ENCODE measurements around the gene CES2.
"Not testable (repeated sequence)": the region's sequence is repeated elsewhere in the genome, so short reads cannot be mapped to it uniquely, and the experiment has no call there.

CES2 gene

DNA sequence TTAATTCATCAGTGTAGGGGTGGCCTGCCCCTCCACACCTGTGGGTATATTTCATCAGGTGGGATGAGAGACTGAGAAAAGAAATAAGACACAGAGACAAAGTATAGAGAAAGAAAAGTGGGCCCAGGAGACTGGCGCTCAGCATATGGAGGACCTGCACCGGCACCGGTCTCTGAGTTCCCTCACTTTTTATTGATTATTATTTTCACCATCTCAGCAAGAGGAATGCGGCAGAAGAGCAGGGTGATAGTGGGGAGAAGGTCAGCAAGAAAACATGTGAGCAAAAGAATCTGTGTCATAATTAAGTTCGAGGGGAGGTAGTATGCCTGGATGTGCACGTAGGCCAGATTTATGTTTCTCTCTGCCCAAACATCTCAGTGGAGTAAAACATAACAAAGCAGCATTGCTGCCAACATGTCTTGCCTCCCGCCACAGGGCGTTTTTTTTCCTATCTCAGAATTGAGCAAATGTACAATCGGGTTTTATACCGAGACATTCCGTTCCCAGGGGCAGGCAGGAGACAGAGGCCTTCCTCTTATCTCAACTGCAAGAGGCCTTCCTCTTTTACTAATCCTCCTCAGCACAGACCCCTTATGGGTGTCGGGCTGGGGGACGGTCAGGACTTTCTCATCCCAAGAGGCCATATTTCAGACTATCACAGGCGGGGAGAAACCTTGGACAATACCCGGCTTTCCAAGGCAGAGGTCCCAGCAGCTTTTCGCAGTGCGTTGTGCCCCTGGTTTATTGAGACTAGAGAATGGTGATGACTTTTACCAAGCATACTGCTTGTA lies 20.2 kb downstream of the CES2 start:
- DNase-seq: not testable (repeated sequence)

DNA sequence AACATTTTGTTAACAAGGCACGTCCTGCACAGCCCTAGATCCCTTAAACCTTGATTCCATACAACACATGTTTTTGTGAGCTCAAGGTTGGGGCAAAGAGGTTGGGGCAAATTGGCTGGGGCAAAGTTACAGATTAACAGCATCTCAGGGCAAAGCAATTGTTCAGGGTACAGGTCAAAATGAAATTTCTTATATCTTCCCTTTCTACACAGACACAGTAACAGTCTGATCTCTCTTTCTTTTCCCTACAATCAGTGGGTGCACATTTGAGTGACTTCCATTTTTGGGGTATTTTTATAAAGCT lies 20.8 kb downstream of the CES2 start:
- DNase-seq: not testable (repeated sequence)

DNA sequence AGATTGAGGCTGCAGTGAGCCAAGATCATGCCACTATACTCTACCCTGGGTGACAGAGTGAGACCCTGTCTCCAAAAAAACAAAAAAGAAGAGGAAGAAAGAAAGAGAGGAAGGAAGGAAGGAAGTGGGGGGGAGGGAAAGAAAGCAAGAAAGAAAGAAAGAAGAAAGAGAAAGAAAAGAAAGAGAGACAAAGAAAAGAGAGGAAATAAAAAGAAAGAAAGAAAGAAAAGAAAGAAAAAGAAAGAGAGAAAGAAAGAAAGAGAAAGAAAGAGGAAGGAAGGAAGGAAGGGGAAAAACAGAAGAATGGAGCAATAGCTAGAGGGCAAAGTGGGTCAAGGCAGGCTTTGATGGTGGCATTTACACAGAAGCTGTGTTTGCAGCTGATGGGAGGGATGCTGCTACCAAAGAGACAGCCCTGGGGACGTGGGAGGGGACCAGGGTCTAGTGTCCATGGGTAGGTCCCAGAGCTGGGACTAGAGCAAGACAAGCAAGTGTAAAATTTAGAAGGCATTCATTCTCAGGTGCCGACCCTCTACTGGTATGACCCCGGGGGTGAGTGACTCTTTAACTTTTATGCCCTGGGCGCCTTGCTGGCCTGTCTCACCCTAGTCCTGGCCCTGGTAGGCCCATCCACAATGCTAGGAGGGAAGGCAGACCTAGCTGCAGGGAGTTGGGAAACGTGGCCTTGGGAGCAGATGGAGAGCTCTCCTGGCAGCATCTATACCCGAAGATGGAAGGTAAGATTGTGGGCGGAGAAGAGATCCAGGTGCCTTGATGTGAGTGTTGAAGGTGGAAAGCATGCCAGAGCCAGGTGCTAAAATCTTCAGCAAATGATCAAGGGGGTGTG lies 23.8 kb downstream of the CES2 start:
- no peak for DNase-seq

DNA sequence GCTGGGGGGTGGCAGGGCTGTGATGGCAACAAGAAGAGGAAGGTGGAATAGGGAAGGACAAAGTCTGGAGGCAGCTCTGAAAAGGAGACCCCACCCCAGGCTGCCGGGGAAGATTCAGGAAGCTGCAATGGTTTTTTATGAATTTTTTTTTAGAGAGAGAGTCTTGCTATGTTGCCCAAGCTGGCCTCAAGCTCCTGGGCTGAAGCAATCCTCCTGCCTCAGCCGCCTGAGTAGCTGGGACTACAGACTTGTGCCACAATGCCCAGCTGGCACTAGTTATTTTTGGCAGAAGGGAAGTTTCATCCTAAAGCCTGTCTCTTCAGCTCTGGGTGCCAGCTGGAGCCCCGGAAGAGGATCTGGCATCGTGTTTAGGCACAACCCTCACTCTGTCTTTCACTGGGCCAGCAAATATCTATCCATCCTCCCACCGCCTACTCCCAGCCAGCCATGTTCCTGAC lies 24.4 kb downstream of the CES2 start:
- DNase-seq: no peak

DNA sequence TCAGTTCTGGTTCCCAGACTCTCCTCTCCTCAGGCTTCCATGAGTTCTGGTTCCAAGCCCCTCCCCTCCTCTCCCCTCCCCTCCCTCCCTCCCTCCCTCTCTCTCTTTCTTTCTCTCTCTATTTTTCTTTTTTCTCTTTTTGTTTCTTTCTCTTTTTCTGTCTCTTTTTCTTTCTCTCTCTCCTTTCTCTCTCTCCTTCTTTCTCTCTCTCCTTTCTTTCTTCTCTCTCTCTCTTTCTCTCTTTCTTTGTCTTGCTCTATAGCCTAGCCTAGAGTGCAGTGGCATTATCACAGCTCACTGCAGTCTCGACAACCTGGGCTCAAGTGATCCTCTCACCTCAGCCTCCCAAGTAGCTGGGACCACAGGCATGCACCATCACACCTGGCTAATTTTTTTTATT lies 25.0 kb downstream of the CES2 start:
- DNase-seq: no peak

DNA sequence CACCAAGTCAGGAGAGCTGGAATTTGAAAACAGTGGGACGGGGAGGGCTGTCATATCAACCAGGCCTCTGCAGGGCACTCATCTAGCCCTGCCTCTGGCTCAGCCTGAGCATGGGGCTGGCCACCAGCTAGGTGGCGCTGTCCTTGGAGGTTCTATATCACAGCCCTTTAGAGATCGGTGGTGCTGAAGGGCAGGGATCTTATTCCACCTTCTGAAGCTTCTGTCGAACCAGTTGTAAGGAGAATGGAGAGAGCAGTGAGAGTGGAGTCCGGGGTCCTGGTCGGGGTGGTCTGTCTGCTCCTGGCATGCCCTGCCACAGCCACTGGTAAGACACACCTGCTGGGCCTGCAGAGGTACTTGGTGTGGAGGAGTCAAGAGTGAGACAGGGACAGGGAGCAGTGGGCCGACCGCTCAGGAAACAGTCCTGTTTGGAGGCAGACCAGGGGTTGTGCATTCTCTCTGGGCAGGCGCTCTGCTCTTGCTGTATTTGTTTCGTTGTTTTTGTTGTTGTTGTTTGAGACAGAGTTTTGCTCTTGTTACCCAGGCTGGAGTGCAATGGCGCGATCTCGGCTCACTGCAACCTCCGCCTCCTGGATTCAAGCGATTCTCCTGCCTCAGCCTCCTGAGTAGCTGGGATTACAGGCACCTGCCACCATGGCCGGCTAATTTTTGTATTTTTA lies 25.9 kb downstream of the CES2 start, which contains the start of gene CES3:
Gene CES3 (plus strand): TSS at position 202 of the 680 bp plus-strand sequence. CDS start 42 bp downstream, at position 244.
- DNase-seq: no peak

DNA sequence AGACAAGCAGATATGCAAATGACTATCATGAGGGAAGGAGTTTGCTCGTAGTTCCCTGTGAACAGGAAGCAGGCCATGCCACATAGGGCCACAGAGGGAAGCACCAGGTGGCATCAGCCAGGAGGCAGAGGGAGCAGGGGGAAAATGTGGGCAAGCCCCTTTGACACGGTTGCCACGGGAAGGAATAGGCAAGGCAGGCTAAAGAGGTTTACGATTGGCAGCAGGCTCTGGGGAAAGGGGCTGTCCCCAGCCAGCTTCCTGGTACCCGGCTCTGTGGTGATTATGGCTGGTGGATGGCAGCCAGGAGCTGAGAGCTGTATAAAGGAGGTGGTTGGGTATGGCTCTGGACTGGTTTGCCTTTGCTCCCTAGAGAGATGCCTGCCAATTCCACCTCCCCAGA lies 26.6 kb downstream of the CES2 start:
- no peak for DNase-seq

DNA sequence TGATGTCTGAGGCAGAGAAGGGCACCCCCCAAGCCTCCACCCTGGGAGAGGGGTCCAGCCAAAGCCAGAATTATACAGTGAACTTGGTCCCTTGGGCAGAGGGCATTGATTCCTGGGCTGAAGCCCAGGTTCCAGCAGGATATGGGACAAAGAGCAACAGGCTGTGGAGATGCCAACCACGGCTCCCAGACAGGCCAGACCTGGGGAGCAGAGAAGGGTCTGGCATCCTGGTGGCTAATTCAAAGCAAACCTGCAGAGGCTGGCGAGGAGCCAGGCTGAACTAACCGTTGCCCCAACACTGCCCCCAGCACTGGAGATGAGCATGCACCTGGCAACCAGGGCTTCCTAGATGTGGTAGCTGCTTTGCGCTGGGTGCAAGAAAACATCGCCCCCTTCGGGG lies 28.7 kb downstream of the CES2 start:
- no peak for DNase-seq

DNA sequence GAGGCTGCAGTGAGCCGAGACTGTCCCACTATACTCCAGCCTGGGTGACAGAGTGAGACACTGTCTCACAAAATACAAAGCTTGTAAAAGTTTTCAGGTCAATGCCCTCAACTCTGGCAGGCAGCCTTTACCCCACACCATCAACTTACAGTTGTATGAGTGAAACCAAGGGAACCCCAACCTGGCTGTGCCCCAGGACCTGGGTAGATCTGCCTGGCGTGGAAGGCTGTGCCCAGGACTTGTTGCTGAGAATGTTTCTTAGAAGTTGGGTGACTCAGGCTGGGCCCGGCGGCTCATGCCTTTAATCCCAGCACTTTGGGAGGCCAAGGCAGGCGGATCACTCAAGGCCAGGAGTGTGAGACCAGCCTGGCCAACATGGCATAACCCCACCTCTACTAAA lies 33.5 kb downstream of the CES2 start:
- no peak for DNase-seq

DNA sequence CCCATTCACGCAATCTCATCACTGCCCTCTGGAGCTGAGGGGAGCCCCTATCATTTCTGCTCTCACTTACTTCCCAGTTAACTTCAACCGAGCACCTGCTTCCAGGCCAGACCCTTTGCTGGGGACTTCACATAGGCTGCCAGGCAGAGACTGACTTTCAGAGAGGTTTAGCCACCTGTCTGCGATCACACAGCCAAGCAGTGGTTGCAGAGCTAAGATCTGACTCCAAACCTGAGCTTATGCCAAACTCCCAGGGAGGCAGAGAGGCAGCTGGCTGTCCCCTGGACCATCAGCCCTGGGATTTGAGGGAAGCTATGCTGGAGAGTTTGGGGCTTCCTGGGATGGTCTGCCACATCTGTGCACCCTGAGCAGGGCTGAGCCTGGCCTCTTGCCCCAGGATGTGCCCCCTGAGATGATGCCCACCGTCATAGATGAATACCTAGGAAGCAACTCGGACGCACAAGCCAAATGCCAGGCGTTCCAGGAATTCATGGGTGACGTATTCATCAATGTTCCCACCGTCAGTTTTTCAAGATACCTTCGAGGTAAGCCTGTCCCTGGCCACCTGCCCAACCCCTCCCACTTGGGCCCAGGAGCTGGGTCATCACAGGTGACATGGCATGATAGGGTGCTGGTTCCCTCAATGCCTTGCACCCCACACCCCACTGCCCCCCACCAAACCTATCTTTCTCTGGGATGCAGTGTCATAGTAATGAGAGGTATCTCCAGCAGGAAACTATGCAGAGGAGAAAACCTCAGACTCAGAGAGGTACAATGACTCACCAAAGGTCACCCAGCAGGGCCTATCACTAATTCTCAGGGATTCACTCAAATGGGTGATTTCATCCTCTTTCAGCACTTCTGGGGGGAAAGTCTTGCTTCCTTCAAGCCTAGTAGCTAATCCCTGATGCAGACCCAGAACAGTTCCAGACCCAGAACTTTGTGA lies 35.7 kb downstream of the CES2 start:
- DNase-seq: no peak

DNA sequence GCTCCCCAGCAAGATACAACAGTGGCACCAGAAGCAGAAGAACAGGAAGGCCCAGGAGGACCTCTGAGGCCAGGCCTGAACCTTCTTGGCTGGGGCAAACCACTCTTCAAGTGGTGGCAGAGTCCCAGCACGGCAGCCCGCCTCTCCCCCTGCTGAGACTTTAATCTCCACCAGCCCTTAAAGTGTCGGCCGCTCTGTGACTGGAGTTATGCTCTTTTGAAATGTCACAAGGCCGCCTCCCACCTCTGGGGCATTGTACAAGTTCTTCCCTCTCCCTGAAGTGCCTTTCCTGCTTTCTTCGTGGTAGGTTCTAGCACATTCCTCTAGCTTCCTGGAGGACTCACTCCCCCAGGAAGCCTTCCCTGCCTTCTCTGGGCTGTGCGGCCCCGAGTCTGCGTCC lies 37.7 kb downstream of the CES2 start:
- DNase-seq: no peak

DNA sequence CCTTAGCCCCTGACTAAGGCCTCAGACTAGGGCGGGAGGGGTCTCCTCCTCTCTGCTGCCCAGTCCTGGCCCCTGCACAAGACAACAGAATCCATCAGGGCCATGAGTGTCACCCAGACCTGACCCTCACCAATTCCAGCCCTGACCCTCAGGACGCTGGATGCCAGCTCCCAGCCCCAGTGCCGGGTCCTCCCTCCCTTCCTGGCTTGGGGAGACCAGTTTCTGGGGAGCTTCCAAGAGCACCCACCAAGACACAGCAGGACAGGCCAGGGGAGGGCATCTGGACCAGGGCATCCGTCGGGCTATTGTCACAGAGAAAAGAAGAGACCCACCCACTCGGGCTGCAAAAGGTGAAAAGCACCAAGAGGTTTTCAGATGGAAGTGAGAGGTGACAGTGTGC lies 38.4 kb downstream of the CES2 start:
- DNase-seq: no peak

DNA sequence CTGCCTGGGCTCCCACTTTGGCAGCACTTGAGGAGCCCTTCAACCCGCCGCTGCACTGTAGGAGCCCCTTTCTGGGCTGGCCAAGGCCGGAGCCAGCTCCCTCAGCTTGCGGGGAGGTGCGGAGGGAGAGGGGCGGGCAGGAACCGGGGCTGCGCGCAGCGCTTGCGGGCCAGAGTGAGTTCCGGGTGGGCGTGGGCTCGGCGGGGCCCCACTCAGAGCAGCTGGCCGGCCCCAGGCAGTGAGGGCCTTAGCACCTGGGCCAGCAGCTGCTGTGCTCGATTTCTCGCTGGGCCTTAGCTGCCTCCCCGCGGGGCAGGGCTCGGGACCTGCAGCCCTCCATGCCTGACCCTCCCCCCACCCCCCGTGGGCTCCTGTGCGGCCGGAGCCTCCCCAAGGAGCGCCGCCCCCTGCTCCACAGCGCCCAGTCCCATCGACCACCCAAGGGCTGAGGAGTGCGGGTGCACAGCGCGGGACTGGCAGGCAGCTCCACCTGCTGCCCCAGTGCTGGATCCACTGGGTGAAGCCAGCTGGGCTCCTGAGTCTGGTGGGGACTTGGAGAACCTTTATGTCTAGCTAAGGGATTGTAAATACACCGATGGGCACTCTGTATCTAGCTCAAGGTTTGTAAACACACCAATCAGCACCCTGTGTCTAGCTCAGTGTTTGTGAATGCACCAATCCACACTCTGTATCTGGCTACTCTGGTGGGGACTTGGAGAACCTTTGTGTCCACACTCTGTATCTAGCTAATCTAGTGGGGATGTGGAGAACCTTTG lies 39.0 kb downstream of the CES2 start:
- not testable (repeated sequence) for DNase-seq

DNA sequence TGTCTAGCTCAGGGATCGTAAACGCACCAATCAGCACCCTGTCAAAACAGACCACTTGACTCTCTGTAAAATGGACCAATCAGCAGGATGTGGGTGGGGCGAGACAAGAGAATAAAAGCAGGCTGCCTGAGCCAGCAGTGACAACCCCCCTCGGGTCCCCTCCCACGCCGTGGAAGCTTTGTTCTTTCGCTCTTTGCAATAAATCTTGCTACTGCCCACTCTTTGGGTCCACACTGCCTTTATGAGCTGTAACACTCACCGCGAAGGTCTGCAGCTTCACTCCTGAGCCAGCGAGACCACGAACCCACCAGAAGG lies 39.6 kb downstream of the CES2 start:
- not testable (repeated sequence) for DNase-seq

DNA sequence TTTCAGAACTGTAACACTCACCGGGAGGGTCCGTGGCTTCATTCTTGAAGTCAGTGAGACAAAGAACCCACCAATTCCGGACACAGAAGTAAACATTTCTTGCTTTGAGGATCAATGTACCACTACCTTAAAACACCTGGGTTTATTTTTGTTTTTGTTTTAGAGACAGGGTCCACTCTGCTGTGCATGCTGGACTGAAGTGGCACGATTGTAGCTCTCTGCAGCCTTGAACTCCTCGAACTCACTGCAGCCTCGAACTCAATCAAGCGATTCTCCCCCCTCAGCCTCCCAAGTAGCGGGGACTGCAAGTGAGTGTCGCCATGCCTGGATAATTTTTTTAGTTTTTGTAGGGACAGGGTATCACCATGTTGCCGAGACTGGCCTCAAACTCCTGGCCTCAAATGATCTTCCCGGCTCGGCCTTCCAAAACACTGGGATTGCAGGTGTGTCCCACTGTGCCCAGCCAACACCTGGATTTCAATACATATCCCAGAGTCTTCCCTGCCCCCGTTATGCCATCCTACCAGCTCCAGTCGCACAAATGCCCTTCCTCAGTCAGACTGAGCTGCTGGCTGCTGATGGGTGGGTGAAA lies 40.1 kb downstream of the CES2 start:
- no peak for DNase-seq

DNA sequence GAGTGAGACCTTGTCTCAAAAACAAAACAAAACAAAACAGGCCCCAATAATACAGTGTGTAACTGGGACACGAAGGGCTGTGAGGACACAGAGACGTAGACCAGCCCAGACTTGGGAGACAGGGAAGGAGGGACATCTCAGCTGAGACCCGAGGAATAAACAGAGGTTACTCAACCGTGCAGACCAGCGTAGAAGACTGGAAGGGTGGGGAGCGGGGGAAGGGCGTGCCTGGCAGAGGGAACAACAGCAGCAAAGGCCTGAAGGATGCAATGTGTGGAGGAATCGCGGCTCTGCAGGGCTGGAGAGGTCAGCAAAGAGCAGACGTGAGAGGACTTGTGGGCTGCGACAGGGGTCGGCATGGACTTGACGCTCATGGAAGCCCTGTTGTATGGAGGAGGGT lies 41.4 kb downstream of the CES2 start:
- DNase-seq: no peak

DNA sequence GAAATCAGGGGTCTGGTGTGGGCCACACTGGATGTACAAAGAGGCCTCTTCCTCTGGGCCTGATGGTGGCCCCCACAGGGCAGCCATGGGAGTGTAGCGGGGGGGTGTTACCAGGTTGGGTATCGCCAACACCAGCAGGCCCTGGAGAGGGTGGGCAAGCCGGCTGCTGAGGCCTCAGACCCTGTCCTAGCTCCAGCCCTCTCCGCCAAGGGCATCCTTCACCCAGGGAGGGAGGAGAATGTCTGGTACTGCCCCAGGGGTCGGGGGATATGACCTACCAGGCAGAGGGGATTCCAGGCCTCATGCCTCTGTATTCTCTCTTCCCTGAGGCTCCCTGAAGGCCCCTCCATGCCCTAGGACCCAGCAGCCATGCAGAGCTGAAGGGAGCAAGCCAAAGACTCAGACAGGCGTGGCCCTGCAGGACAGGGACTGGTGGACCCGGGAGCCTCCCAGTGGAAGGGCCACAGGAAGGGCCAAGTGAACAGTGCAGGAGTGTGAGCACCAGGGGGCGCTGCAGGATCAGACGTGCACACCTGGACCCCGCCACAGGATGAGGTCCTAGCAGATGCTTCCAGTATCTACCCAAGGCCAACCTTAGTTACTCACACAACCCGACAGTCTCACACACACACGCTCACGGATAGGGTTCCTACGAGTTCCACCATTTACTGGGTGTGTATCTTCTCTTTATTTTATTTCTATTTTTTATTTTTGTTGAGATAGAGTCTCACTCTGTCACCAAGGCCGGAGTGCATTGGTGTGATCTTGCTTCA lies 42.2 kb downstream of the CES2 start:
- no peak for DNase-seq

DNA sequence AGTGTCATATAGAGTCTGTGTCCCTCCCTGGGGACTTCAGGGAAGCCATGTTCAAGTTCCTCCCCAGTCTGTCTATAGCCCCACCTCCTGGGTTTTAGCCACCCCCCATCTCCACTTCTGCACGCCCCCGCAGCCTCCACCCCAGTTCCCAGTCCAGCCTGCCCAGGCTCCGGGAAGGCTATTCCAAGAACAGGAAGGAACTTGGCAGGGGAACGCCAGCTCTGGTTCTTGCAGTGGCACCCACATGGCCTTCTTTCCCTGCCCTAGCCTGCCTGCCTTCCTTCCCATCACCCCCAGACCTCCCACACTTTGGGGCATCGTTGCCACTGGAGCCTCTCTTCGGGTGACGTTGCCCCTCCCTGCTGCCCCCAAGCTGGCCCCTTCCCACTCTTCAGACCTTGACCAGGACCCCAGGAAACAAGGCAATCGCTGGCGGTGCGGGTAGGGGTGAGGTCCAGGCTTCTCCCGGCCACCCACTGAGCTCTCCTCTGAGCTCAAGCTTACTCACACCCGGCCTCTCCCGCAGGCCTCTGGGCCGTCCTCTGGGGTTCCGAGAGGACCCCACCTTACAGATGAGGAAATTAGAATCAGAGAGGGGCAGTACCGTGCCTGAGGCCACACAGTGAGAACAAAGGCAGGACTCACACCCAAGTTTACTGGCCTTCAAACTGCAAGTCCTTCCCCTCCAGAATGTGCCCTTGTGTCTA lies 43.8 kb downstream of the CES2 start:
- DNase-seq: no peak

DNA sequence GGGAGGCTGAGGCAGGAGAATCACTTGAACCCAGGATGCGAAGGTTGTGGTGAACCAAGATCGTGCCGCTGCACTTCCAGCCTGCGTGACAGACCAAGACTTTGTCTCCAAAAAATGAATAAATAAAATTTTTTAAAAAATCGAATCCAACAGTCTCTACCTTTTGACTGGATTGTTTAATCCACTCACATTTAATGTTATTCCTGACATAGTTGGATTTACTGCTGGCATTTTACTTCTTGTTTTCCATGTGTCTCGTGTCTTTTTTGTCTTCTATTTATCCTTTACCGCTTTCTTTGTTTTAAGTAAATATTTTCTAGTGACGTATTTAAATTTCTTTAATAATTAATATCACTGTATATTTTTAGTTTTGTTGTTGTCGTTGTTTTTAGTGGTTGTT lies 47.7 kb downstream of the CES2 start:
- no peak for DNase-seq

DNA sequence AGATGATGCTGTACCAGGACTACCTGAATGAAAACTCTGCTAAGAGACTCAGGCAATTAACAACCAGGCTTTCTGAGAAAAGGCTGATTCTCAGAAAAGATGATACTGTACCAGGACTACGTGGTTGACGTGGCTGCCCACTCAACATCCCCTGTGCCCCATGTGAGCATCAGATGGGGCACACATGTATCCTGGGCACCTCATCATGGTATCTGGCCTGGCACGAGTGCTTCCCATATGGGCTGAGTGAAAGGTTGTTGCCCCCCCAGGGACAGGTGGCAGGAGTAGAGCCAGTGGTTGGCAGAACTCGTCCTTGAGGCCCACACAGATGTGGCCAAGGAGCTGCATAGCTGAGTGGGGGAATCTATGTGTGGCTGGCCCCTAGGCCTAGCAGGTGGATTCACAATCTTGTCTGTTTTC lies 49.6 kb downstream of the CES2 start:
- no peak for DNase-seq
